Prostate gland (tissue), 2 donors: ENCODE results near the gene MTHFD2L. TPM values are rescaled to one million over a fixed set of nuclear protein-coding genes. Genes with fewer than 3 reads are reported as not detected.

Experiments
- DNase-seq: peaks from one replicate; pipeline ENCODE4 v3.0.0-alpha.2; 2019; ENCODE audit warnings: low spot score
- H3K27ac ChIP-seq, 2 donors: fragments of 200-600 bp; sonication (generic); 2 replicates each; pipeline ENCODE4 v1.5.1; 2017 to 2019
- H3K27me3 ChIP-seq: fragments of 200-600 bp; sonication (generic); replicated peaks from 2 replicates; pipeline ENCODE4 v1.5.1; 2019; ENCODE audit not compliant: insufficient read depth
- H3K36me3 ChIP-seq, 2 donors: fragments of 200-600 bp; sonication (generic); 1 replicate in 1 of 2; 2 replicates in 1 of 2; pipeline versions ENCODE4 v1.5.1 to v1.8.1; 2017 to 2019
- H3K4me1 ChIP-seq: fragments of 200-600 bp; sonication (generic); replicated peaks from 2 replicates; pipeline ENCODE4 v1.5.1; 2019
- H3K4me3 ChIP-seq, 2 donors: fragments of 200-600 bp; sonication (generic); 2 replicates each; pipeline ENCODE4 v1.5.1; 2017 to 2019
- H3K9me3 ChIP-seq: fragments of 200-600 bp; sonication (generic); 2 replicates; pipeline ENCODE4 v1.5.1; 2017
- POLR2A ChIP-seq: fragments of 450-650 bp; IDR thresholded peaks from one replicate; pipeline ENCODE4 v1.6.1; 2016; ENCODE audit warnings: antibody characterized with exemption, mild to moderate bottlenecking
- POLR2AphosphoS5 ChIP-seq: sonication (generic); formaldehyde crosslinking; IDR thresholded peaks from one replicate; pipeline ENCODE4 v1.6.1; 2017; ENCODE audit warnings: antibody characterized with exemption
- WGBS: methylation state at CpG from one replicate; pipeline ENCODE4 v1.1.5; 2018; 5-methylcytosine and 5-hydroxymethylcytosine counted together
- intact Hi-C: fragments of 100-400 bp; cut with DNase I; formaldehyde crosslinking; loops from one replicate; pipeline ENCODE4 v1.14.2; 2022
- total RNA-seq, 2 donors: library from RNA; depleted of rRNA; stranded (reverse); fragments of >200 nt; gene quantifications; one replicate each; pipeline ENCODE4 v1.1.0, GENCODE V29; 2016
- TF ChIP-seq, protein P1 (sequence below), 4 experiments: fragments of 200-600 bp in 2 of 4; fragments of 450-650 bp in 2 of 4; sonication (generic) in 2 of 4; IDR thresholded peaks; 1 replicate in 3 of 4; 2 replicates in 1 of 4; pipeline ENCODE4 v1.5.1; 2016 to 2019; ENCODE audit warnings: antibody characterized with exemption in 4 of 4, mild to moderate bottlenecking in 2 of 4, moderate library complexity in 2 of 4

Gene MTHFD2L
- total RNA-seq, 2 donors from 2014 or later: 15.8 to 19.9 TPM

DNA sequence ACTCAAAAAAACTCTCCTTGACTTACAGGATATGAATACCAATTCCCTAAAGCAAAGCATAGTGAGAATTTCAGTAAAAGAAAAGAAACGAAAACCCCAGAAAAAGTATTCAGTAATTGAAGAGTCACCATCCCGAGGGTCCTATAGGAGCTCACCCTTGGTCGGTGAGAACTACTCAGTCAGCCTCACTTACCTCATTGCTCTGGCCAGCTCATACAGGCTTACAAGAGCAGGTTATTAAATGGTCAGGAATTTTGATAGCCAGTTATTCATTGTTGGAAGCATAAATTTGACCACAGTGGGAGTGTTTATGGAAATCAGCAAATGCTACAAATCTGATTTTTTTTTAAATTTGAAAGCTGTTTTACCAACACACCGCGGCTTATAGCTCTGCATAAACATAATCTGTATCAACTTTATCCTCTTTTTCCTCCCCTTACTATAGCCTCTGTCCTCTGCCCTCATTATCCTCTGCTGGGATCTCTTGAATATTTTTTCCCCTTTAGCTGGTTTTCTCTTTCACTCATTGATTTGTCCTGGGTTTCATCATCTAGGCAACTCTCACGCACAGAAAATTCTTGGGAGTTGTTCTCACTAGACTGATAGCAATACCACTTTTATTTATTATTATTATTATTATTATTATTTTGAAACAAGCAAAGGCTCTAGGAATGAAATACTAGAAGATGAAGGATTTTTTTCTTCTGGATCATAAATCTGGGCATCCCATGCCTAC is 47.9 kb upstream of the MTHFD2L start:
- Histone ChIP-seq H3K4me1 (no peaks in the 10 kb centered on the region), H3K9me3 (no peaks in the 10 kb centered on the region), H3K27ac (no peak overlapping the region), H3K27me3 (no peaks in the 10 kb centered on the region), H3K36me3 (no peaks in the 10 kb centered on the region), H3K4me3 (no peak overlapping the region)
- no peak for DNase-seq
- TF ChIP-seq POLR2AphosphoS5 (no peak), POLR2A (no peak)
- TF ChIP-seq, protein P1, sequence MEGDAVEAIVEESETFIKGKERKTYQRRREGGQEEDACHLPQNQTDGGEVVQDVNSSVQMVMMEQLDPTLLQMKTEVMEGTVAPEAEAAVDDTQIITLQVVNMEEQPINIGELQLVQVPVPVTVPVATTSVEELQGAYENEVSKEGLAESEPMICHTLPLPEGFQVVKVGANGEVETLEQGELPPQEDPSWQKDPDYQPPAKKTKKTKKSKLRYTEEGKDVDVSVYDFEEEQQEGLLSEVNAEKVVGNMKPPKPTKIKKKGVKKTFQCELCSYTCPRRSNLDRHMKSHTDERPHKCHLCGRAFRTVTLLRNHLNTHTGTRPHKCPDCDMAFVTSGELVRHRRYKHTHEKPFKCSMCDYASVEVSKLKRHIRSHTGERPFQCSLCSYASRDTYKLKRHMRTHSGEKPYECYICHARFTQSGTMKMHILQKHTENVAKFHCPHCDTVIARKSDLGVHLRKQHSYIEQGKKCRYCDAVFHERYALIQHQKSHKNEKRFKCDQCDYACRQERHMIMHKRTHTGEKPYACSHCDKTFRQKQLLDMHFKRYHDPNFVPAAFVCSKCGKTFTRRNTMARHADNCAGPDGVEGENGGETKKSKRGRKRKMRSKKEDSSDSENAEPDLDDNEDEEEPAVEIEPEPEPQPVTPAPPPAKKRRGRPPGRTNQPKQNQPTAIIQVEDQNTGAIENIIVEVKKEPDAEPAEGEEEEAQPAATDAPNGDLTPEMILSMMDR (IDR thresholded peaks at IDR 0.05): no peak
- 85% methylated on average over 6 of the region's 6 CpGs for WGBS
- intact Hi-C loops: no loop called here

DNA sequence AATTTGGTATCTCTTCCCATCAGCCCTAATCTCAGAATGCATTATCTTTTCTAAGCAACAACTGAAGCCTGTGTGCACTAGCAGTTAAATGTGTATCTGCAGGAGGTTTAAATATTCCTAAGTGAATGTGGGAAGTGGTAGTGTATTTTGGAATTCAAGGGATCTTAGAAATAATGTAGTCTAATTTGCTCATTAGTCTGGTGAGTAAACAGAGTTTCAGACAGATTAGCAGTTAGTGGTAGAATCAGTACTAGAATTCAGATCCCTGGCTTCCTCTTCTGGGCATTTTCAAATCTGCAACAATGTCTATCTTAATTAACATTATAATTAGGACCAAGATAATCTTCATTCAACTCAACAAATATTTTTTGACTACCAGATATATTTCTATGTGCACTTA is 47.2 kb upstream of the MTHFD2L start:
- intact Hi-C loops: no loop called here
- no peak overlapping the region for H3K27ac ChIP-seq
- H3K27me3 ChIP-seq: no peaks in the 10 kb centered on the region
- H3K36me3 ChIP-seq: no peaks in the 10 kb centered on the region
- no peaks in the 10 kb centered on the region for H3K9me3 ChIP-seq
- DNase-seq: no peak
- H3K4me3 ChIP-seq: no peak overlapping the region
- TF ChIP-seq POLR2A (no peak), POLR2AphosphoS5 (no peak)
- TF ChIP-seq, protein P1 (IDR thresholded peaks at IDR 0.05): no peak
- no peaks in the 10 kb centered on the region for H3K4me1 ChIP-seq

DNA sequence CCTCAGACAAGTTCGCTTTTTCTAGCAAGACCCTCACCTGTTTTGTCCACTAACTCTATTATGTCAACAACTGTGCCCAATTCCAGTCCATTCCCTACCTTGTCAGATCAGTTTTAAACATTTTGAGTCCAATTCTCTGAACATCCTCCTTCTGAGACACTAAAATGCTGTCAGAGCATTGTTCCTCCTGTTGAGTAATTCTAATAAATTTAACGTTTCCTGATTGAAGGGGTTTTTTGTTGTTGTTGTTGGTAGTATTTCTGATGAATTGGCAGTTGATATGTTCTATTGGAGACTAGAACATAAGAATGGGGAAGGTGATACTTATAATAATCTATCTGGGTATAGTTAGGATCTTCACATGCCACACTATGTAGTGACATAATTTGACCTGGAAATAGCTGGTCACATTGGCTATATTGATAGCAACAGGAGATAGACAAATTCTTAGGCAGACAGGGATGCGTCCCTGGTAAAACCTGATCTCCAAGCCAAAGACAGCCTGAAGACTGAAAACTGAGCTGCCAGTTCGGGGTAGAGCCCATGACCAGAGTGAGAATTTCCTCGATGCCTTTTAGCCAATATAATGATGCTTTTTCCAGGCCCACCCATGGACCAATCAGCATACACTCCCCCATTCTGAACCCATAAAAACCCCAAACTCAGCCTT is 46.5 kb upstream of the MTHFD2L start:
- Histone ChIP-seq H3K36me3 (no peaks in the 10 kb centered on the region), H3K9me3 (no peaks in the 10 kb centered on the region), H3K4me3 (no peak overlapping the region), H3K27me3 (no peaks in the 10 kb centered on the region), H3K27ac (no peak overlapping the region), H3K4me1 (no peaks in the 10 kb centered on the region)
- intact Hi-C loops: no loop called here
- TF ChIP-seq POLR2AphosphoS5 (no peak), POLR2A (no peak)
- TF ChIP-seq, protein P1 (IDR thresholded peaks at IDR 0.05): no peak
- WGBS: 80% methylated on average over 5 of the region's 5 CpGs
- no peak for DNase-seq

DNA sequence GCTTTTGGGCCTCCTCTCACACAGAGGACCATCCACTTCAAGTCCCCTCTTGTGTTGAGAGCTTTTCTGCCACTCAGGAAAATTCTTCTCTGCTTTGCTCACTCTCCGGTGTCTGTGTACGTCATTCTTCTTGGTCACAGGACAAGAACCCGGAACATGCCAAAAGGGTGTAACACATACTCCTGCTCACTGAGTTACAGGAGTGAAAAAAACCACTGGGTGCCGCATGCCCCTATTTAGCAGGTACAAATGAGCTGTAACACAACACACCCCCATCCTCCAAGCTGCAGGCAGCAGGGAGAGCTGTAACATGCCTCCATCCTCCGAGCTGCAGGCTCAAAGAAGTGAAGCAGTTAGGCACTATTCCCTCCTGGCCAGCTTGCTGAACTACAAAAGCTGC is 45.9 kb upstream of the MTHFD2L start:
- no peak for DNase-seq
- intact Hi-C loops: no loop called here
- TF ChIP-seq, protein P1 (IDR thresholded peaks at IDR 0.05): no peak
- TF ChIP-seq POLR2A: no peak
- no peak for TF ChIP-seq POLR2AphosphoS5
- Histone ChIP-seq H3K36me3 (no peaks in the 10 kb centered on the region), H3K4me3 (no peak overlapping the region), H3K27me3 (no peaks in the 10 kb centered on the region), H3K4me1 (no peaks in the 10 kb centered on the region), H3K9me3 (no peaks in the 10 kb centered on the region), H3K27ac (no peak overlapping the region)
- WGBS: 92% methylated on average over 5 of the region's 5 CpGs
